ENCODE measurements around the gene URB1. TPM values are rescaled to one million over a fixed set of nuclear protein-coding genes. Genes with fewer than 3 reads are reported as not detected.

The URB1 gene
- total RNA-seq, 1 donor from 2014 or later = 21.4 TPM

- Histone ChIP-seq H3K4me1 (ENCODE audit: control insufficient read depth in 3 of 3, insufficient read depth in 3 of 3, low read length in 3 of 3) (peaks cover 2 to 4% (median 2%) of the 10 kb centered on the region in 3 donors), H3K36me3 (ENCODE audit: control insufficient read depth in 3 of 3, insufficient read depth in 3 of 3, low read length in 3 of 3) (peaks cover 52 to 72% (median 59%) of the 10 kb centered on the region in 3 donors), H3K27me3 (ENCODE audit: control insufficient read depth in 3 of 3, insufficient read depth in 3 of 3, low read length in 3 of 3) (no peaks in the 10 kb centered on the region), H3K27ac (ENCODE audit: low read depth, low read length) (no peak overlapping the region), H3K9me3 (ENCODE audit: control insufficient read depth in 3 of 3, low read length in 3 of 3) (no peaks in the 10 kb centered on the region), H3K9ac (ENCODE audit: low read depth in 1 of 3, low read length in 3 of 3) (no peak overlapping the region), H3K4me3 (ENCODE audit: low read length in 3 of 3) (no peak overlapping the region)
Measured at GRCh38 chr21:32334980-32335531, 57.8 kb downstream of the URB1 start.

GRCh38 chr21:32333953-32334673, 58.7 kb downstream of the URB1 start:
- H3K4me3 ChIP-seq (ENCODE audit: low read length in 3 of 3) = no peak overlapping the region
- no peaks in the 10 kb centered on the region for H3K27me3 ChIP-seq (ENCODE audit: control insufficient read depth in 3 of 3, insufficient read depth in 3 of 3, low read length in 3 of 3)
- no peak overlapping the region for H3K27ac ChIP-seq (ENCODE audit: low read depth, low read length)
- no peak overlapping the region for H3K9ac ChIP-seq (ENCODE audit: low read depth in 1 of 3, low read length in 3 of 3)
- H3K36me3 ChIP-seq (ENCODE audit: control insufficient read depth in 3 of 3, insufficient read depth in 3 of 3, low read length in 3 of 3) = peaks cover 55 to 67% (median 55%) of the 10 kb centered on the region in 3 donors
- H3K9me3 ChIP-seq (ENCODE audit: control insufficient read depth in 3 of 3, low read length in 3 of 3) = no peaks in the 10 kb centered on the region
- peaks cover 7 to 9% (median 7%) of the 10 kb centered on the region in 3 donors for H3K4me1 ChIP-seq (ENCODE audit: control insufficient read depth in 3 of 3, insufficient read depth in 3 of 3, low read length in 3 of 3)

GRCh38 chr21:32332463-32332951, 60.3 kb downstream of the URB1 start:
- Histone ChIP-seq H3K4me3 (ENCODE audit: low read length in 3 of 3) (no peak overlapping the region), H3K27ac (ENCODE audit: low read depth, low read length) (no peak overlapping the region), H3K9me3 (ENCODE audit: control insufficient read depth in 3 of 3, low read length in 3 of 3) (no peaks in the 10 kb centered on the region), H3K4me1 (ENCODE audit: control insufficient read depth in 3 of 3, insufficient read depth in 3 of 3, low read length in 3 of 3) (peaks cover 8 to 13% (median 11%) of the 10 kb centered on the region in 3 donors), H3K27me3 (ENCODE audit: control insufficient read depth in 3 of 3, insufficient read depth in 3 of 3, low read length in 3 of 3) (no peaks in the 10 kb centered on the region), H3K36me3 (ENCODE audit: control insufficient read depth in 3 of 3, insufficient read depth in 3 of 3, low read length in 3 of 3) (peaks cover 44 to 55% (median 50%) of the 10 kb centered on the region in 3 donors), H3K9ac (ENCODE audit: low read depth in 1 of 3, low read length in 3 of 3) (no peak overlapping the region)

DNA sequence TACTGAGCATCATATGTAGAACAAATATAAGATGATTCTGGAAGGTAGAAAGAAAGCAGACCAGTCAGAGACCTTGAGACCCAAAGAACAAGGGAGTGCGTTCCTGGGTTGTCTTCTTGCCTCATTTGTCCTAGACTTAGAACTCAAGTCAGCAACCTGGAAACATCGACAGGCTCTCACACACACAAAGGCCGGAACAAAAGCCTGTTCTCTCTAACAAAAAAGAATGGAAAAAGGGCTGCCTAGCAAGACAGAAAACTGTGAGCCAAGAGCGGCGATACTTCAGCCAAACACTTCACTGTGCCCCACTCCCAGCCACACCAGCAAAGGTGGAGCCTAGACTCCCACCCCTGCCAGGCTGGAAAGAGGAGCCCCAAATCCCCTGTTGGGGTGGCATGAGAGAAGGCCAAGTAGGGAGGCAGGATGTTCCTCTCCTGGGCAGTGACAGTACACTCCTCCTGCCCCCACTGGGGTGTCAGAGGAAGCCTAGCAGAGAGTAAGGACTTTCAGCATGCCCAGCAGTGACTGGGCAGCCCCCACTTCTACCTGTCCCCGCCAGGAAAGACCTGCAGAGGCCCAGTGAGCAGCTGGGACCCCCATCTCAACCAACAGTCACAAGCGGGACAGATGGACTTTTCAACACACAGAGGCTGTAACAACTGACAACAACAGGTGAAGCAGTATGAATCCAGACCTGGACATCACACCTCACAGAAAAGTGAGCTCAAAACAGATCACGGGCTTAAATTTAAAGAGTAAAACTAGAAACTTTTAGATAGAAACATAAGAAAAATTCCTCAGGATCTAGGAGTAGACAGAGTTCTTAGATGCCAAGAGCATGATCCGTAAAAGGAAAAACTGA, 61.1 kb downstream of the URB1 start:
- H3K27ac ChIP-seq (ENCODE audit: low read depth, low read length) = no peak overlapping the region
- H3K9ac ChIP-seq (ENCODE audit: low read depth in 1 of 3, low read length in 3 of 3) = no peak overlapping the region

DNA sequence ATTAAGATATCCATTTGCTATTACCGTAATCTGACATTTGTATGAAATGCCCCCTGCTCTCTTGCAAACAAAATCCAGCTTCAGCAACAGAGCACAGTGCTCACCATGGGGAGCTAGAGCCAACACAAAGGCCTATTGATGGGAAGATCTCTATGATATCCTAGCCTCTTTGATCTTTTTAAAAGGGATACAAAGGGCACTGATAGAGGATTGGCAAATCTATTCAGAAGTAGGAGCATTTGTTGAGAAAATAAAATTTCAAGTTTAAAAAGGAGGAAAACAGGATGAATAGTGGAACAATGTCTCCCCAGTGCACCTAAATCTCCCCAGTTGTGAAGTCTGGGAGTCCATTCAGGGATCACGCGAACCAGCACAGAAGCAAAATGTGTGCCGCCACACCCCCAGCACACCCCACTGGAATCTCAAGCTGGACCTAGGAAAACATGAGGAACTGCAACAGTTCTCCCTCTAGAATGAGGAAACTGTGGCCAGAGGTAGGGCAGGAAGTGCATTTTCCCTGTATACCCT, 62.0 kb downstream of the URB1 start:
- no peak overlapping the region for H3K27ac ChIP-seq (ENCODE audit: low read depth, low read length)
- H3K4me1 ChIP-seq (ENCODE audit: control insufficient read depth in 3 of 3, insufficient read depth in 3 of 3, low read length in 3 of 3) = peaks cover 6 to 11% (median 7%) of the 10 kb centered on the region in 3 donors
- peaks cover 40 to 48% (median 41%) of the 10 kb centered on the region in 3 donors for H3K36me3 ChIP-seq (ENCODE audit: control insufficient read depth in 3 of 3, insufficient read depth in 3 of 3, low read length in 3 of 3)

More for the DNA sequence above, 61.1 kb downstream of the URB1 start:
- H3K9me3 ChIP-seq (ENCODE audit: control insufficient read depth in 3 of 3, low read length in 3 of 3) = no peaks in the 10 kb centered on the region
- no peaks in the 10 kb centered on the region for H3K27me3 ChIP-seq (ENCODE audit: control insufficient read depth in 3 of 3, insufficient read depth in 3 of 3, low read length in 3 of 3)
- H3K36me3 ChIP-seq (ENCODE audit: control insufficient read depth in 3 of 3, insufficient read depth in 3 of 3, low read length in 3 of 3) = peaks cover 37 to 48% (median 44%) of the 10 kb centered on the region in 3 donors
- H3K4me1 ChIP-seq (ENCODE audit: control insufficient read depth in 3 of 3, insufficient read depth in 3 of 3, low read length in 3 of 3) = peaks cover 8 to 11% (median 11%) of the 10 kb centered on the region in 3 donors
- H3K4me3 ChIP-seq (ENCODE audit: low read length in 3 of 3) = no peak overlapping the region

GRCh38 chr21:32329776-32330175, 63.0 kb downstream of the URB1 start:
- Histone ChIP-seq H3K36me3 (ENCODE audit: control insufficient read depth in 3 of 3, insufficient read depth in 3 of 3, low read length in 3 of 3) (peaks cover 41 to 48% (median 42%) of the 10 kb centered on the region in 3 donors), H3K27ac (ENCODE audit: low read depth, low read length) (peak overlapping the region; percentile 67), H3K4me3 (ENCODE audit: low read length in 3 of 3) (no peak overlapping the region), H3K27me3 (ENCODE audit: control insufficient read depth in 3 of 3, insufficient read depth in 3 of 3, low read length in 3 of 3) (no peaks in the 10 kb centered on the region), H3K4me1 (ENCODE audit: control insufficient read depth in 3 of 3, insufficient read depth in 3 of 3, low read length in 3 of 3) (peaks cover 6 to 11% (median 7%) of the 10 kb centered on the region in 3 donors), H3K9ac (ENCODE audit: low read depth in 1 of 3, low read length in 3 of 3) (no peak overlapping the region), H3K9me3 (ENCODE audit: control insufficient read depth in 3 of 3, low read length in 3 of 3) (no peaks in the 10 kb centered on the region)

More for the DNA sequence above, 62.0 kb downstream of the URB1 start:
- Histone ChIP-seq H3K27me3 (ENCODE audit: control insufficient read depth in 3 of 3, insufficient read depth in 3 of 3, low read length in 3 of 3) (no peaks in the 10 kb centered on the region), H3K4me3 (ENCODE audit: low read length in 3 of 3) (no peak overlapping the region), H3K9me3 (ENCODE audit: control insufficient read depth in 3 of 3, low read length in 3 of 3) (no peaks in the 10 kb centered on the region), H3K9ac (ENCODE audit: low read depth in 1 of 3, low read length in 3 of 3) (no peak overlapping the region)

DNA sequence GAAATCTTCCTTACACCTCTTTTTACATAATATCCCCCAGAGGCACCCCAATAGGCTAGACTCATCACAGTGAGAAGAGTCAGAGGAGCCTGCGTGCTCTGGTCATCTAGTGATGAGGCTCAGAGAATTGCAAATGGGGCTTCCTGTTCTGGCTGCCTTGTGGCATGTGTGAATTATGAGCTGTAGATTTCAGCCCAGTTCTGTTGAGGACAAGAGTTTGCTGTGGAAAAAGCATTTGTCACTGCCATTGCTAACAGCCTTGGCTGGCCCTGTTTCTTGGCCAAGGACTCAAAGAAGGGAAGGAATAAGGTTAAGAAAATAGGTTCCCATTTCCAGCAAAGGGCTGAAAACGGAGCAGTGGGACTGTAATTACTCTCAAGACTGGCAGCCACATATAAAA, 63.5 kb downstream of the URB1 start:
- Histone ChIP-seq H3K4me1 (ENCODE audit: control insufficient read depth in 3 of 3, insufficient read depth in 3 of 3, low read length in 3 of 3) (peaks cover 6 to 11% (median 7%) of the 10 kb centered on the region in 3 donors), H3K27ac (ENCODE audit: low read depth, low read length) (peak overlapping the region; percentile 67), H3K27me3 (ENCODE audit: control insufficient read depth in 3 of 3, insufficient read depth in 3 of 3, low read length in 3 of 3) (no peaks in the 10 kb centered on the region), H3K36me3 (ENCODE audit: control insufficient read depth in 3 of 3, insufficient read depth in 3 of 3, low read length in 3 of 3) (peaks cover 40 to 46% (median 42%) of the 10 kb centered on the region in 3 donors), H3K9me3 (ENCODE audit: control insufficient read depth in 3 of 3, low read length in 3 of 3) (no peaks in the 10 kb centered on the region), H3K4me3 (ENCODE audit: low read length in 3 of 3) (no peak overlapping the region), H3K9ac (ENCODE audit: low read depth in 1 of 3, low read length in 3 of 3) (no peak overlapping the region)

- Histone ChIP-seq H3K4me1 (ENCODE audit: control insufficient read depth in 3 of 3, insufficient read depth in 3 of 3, low read length in 3 of 3) (peaks cover 6 to 11% (median 7%) of the 10 kb centered on the region in 3 donors), H3K9me3 (ENCODE audit: control insufficient read depth in 3 of 3, low read length in 3 of 3) (no peaks in the 10 kb centered on the region), H3K27ac (ENCODE audit: low read depth, low read length) (peak overlapping the region; percentile 67), H3K27me3 (ENCODE audit: control insufficient read depth in 3 of 3, insufficient read depth in 3 of 3, low read length in 3 of 3) (no peaks in the 10 kb centered on the region), H3K36me3 (ENCODE audit: control insufficient read depth in 3 of 3, insufficient read depth in 3 of 3, low read length in 3 of 3) (peaks cover 43 to 46% (median 45%) of the 10 kb centered on the region in 3 donors), H3K9ac (ENCODE audit: low read depth in 1 of 3, low read length in 3 of 3) (no peak overlapping the region), H3K4me3 (ENCODE audit: low read length in 3 of 3) (no peak overlapping the region)
Measured at GRCh38 chr21:32328595-32328994, 64.2 kb downstream of the URB1 start.

DNA sequence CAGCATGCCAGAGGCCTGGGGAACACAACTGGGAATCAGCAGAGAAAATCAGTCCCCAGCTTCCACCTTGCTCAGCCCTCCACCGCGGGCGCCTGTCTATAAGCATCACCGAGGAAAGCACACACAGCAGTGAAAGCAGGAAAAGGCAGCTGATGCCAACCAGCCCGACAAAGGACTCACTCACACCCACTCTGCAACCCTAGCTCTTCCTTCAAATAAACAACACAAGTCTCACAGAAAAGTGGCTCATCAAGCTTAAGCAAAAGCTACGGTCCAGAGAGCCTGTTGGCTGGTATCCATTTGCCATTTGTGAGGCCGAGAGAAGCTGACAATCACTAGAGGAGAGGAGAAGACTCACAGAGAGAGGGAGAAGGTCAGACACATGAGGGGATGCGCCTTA, 67.1 kb downstream of the URB1 start:
- H3K36me3 ChIP-seq (ENCODE audit: control insufficient read depth in 3 of 3, insufficient read depth in 3 of 3, low read length in 3 of 3) = peaks cover 53 to 55% (median 54%) of the 10 kb centered on the region in 3 donors
- no peaks in the 10 kb centered on the region for H3K9me3 ChIP-seq (ENCODE audit: control insufficient read depth in 3 of 3, low read length in 3 of 3)
- H3K9ac ChIP-seq (ENCODE audit: low read depth in 1 of 3, low read length in 3 of 3) = no peak overlapping the region
- peaks cover 6 to 11% (median 7%) of the 10 kb centered on the region in 3 donors for H3K4me1 ChIP-seq (ENCODE audit: control insufficient read depth in 3 of 3, insufficient read depth in 3 of 3, low read length in 3 of 3)
- no peak overlapping the region for H3K27ac ChIP-seq (ENCODE audit: low read depth, low read length)
- H3K27me3 ChIP-seq (ENCODE audit: control insufficient read depth in 3 of 3, insufficient read depth in 3 of 3, low read length in 3 of 3) = no peaks in the 10 kb centered on the region
- no peak overlapping the region for H3K4me3 ChIP-seq (ENCODE audit: low read length in 3 of 3)

All from skeletal muscle tissue (tissue), 4 donors.